Fibroblast of skin of left biceps (primary cell): Measurements from ENCODE around the gene OR14A16.

ENCODE experiments used
- DNase-seq, 2 experiments: peaks; one replicate each; pipeline ENCODE4 v3.0.0-alpha.2; 2013; ENCODE audit warnings: low read depth in 2 of 2

OR14A16 gene

GRCh38 chr1:247769603-247770002 is 54.3 kb downstream of the OR14A16 start:
- DNase-seq: no peak
